Testis (tissue), 2 donors: Measurements from ENCODE around the gene NPAS3.

Experiments
- POLR2A ChIP-seq: fragments of 450-650 bp; IDR thresholded peaks from one replicate; pipeline ENCODE4 v1.6.1; 2017; ENCODE audit warnings: antibody characterized with exemption, mild to moderate bottlenecking, moderate library complexity
- TF ChIP-seq, protein P1 (sequence below), 3 experiments: fragments of 450-650 bp in 2 of 3; fragments of 200-600 bp in 1 of 3; sonication (generic) in 1 of 3; IDR thresholded peaks; one replicate each; pipeline ENCODE4 v1.5.1; 2016 to 2019; ENCODE audit warnings: antibody characterized with exemption in 3 of 3, mild to moderate bottlenecking in 2 of 3, moderate library complexity in 1 of 3

- TF ChIP-seq, protein P1, sequence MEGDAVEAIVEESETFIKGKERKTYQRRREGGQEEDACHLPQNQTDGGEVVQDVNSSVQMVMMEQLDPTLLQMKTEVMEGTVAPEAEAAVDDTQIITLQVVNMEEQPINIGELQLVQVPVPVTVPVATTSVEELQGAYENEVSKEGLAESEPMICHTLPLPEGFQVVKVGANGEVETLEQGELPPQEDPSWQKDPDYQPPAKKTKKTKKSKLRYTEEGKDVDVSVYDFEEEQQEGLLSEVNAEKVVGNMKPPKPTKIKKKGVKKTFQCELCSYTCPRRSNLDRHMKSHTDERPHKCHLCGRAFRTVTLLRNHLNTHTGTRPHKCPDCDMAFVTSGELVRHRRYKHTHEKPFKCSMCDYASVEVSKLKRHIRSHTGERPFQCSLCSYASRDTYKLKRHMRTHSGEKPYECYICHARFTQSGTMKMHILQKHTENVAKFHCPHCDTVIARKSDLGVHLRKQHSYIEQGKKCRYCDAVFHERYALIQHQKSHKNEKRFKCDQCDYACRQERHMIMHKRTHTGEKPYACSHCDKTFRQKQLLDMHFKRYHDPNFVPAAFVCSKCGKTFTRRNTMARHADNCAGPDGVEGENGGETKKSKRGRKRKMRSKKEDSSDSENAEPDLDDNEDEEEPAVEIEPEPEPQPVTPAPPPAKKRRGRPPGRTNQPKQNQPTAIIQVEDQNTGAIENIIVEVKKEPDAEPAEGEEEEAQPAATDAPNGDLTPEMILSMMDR (IDR thresholded peaks at IDR 0.05) = no peak
- no peak for TF ChIP-seq POLR2A
Measured at GRCh38 chr14:33799705-33800570, 861.3 kb downstream of the NPAS3 start.
